Globus pallidus (tissue), 1 donor: ENCODE data around the gene COMMD8.
"Not testable (repeated sequence)": the region's sequence is repeated elsewhere in the genome, so short reads cannot be mapped to it uniquely, and the experiment has no call there.

Source experiments
- DNase-seq: peaks from one replicate; pipeline ENCODE4 v3.0.0-alpha.2; 2015; ENCODE audit warnings: low spot score

Gene COMMD8

GRCh38 chr4:47463235-47463956 lies at the start of gene COMMD8:
COMMD8 (minus strand) TSS chr4:47463702; CDS start chr4:47463651, 51 bp downstream.
- peak; percentile 95 for DNase-seq

- no peak for DNase-seq
These were observed 47.1 kb upstream of the COMMD8 start for GRCh38 chr4:47510506-47511143.

- DNase-seq: no peak
These were observed 42.2 kb upstream of the COMMD8 start for GRCh38 chr4:47505666-47506065.

- no peak for DNase-seq
These were observed 41.6 kb upstream of the COMMD8 start for GRCh38 chr4:47505147-47505546.

GRCh38 chr4:47500776-47501175 lies 37.3 kb upstream of the COMMD8 start:
- DNase-seq: no peak

- DNase-seq: peak; percentile 17
These were observed 36.2 kb upstream of the COMMD8 start for GRCh38 chr4:47499700-47500099.

GRCh38 chr4:47498899-47499298 lies 35.4 kb upstream of the COMMD8 start:
- no peak for DNase-seq

GRCh38 chr4:47494124-47494430 lies 30.6 kb upstream of the COMMD8 start:
- DNase-seq: no peak

- DNase-seq: no peak
These were observed 30.0 kb upstream of the COMMD8 start for GRCh38 chr4:47493238-47494123.

- peak; percentile 16 for DNase-seq
These were observed 27.0 kb upstream of the COMMD8 start for GRCh38 chr4:47490550-47490949.

GRCh38 chr4:47488706-47489105 lies 25.2 kb upstream of the COMMD8 start:
- DNase-seq: no peak

- not testable (repeated sequence) for DNase-seq
These were observed 23.2 kb upstream of the COMMD8 start for GRCh38 chr4:47486727-47487126.

GRCh38 chr4:47486231-47486673 lies 22.8 kb upstream of the COMMD8 start:
- no peak for DNase-seq

GRCh38 chr4:47485768-47486167 lies 22.3 kb upstream of the COMMD8 start:
- no peak for DNase-seq

GRCh38 chr4:47485047-47485692 lies 21.7 kb upstream of the COMMD8 start, which contains the start of gene ATP10D:
ATP10D (plus strand) TSS chr4:47485275; CDS start chr4:47512541, 27,266 bp downstream.
- peak; percentile 96 for DNase-seq

GRCh38 chr4:47484168-47484567 lies 20.7 kb upstream of the COMMD8 start:
- DNase-seq: no peak

- no peak for DNase-seq
These were observed 20.2 kb upstream of the COMMD8 start for GRCh38 chr4:47483745-47484144.

GRCh38 chr4:47482326-47482725 lies 18.8 kb upstream of the COMMD8 start:
- DNase-seq: no peak

GRCh38 chr4:47478804-47479203 lies 15.3 kb upstream of the COMMD8 start:
- DNase-seq: no peak

GRCh38 chr4:47475411-47475810 lies 11.9 kb upstream of the COMMD8 start:
- no peak for DNase-seq

GRCh38 chr4:47474799-47475198 lies 11.3 kb upstream of the COMMD8 start:
- DNase-seq: no peak

- DNase-seq: no peak
These were observed 9.7 kb upstream of the COMMD8 start for GRCh38 chr4:47473141-47473750.
